Gastroesophageal sphincter (tissue), 4 donors: ENCODE data around the gene ITGA8. TPM values are rescaled to one million over a fixed set of nuclear protein-coding genes. Genes with fewer than 3 reads are reported as not detected.

Experiments used
- ATAC-seq: fragments of 150-250 bp; one replicate; pipeline ENCODE4 v1.9.1; 2016; ENCODE audit warnings: mild to moderate bottlenecking, moderate library complexity
- H3K27ac ChIP-seq, 4 donors: fragments of 200-600 bp; sonication (generic) in 3 of 4; 1 replicate in 3 of 4; 2 replicates in 1 of 4; pipeline ENCODE4 v1.5.1; 2016 to 2019
- H3K27me3 ChIP-seq: fragments of 200-600 bp; sonication (generic); one replicate; pipeline ENCODE4 v1.5.1; 2019
- H3K36me3 ChIP-seq, 2 donors: fragments of 200-600 bp; sonication (generic); one replicate each; pipeline ENCODE4 v1.5.1; 2019; ENCODE audit warnings: control low read depth in 1 of 2
- H3K4me1 ChIP-seq, 3 donors: fragments of 200-600 bp; sonication (generic); 1 replicate in 2 of 3; 2 replicates in 1 of 3; pipeline ENCODE4 v1.5.1; 2016 to 2019; ENCODE audit warnings: control low read depth in 2 of 3
- H3K4me3 ChIP-seq, 2 donors: fragments of 200-600 bp; sonication (generic); one replicate each; pipeline ENCODE4 v1.5.1; 2019; ENCODE audit warnings: mild to moderate bottlenecking in 1 of 2, moderate library complexity in 1 of 2
- H3K9me3 ChIP-seq, 3 donors: fragments of 200-600 bp; sonication (generic); one replicate each; pipeline ENCODE4 v1.5.1; 2017 to 2019; ENCODE audit warnings: control low read depth in 2 of 3
- CTCF ChIP-seq, 4 experiments: fragments of 200-600 bp in 2 of 4; fragments of 450-650 bp in 2 of 4; sonication (generic) in 1 of 4; IDR thresholded peaks; one replicate each; pipeline ENCODE4 v1.5.1; 2017 to 2019; ENCODE audit warnings: antibody characterized with exemption in 4 of 4, mild to moderate bottlenecking in 2 of 4, moderate library complexity in 2 of 4
- EP300 ChIP-seq: sonication (generic); formaldehyde crosslinking; IDR thresholded peaks from one replicate; pipeline ENCODE4 v1.6.1; 2017; ENCODE audit warnings: antibody characterized with exemption, mild to moderate bottlenecking
- POLR2A ChIP-seq, 2 donors: fragments of 450-650 bp; IDR thresholded peaks; one replicate each; pipeline ENCODE4 v1.6.1; 2017; ENCODE audit warnings: antibody characterized with exemption in 2 of 2, mild to moderate bottlenecking in 2 of 2, moderate library complexity in 1 of 2
- POLR2AphosphoS5 ChIP-seq: sonication (generic); formaldehyde crosslinking; IDR thresholded peaks from one replicate; pipeline ENCODE4 v1.6.1; 2017; ENCODE audit warnings: antibody characterized with exemption
- WGBS, 2 donors: methylation state at CpG; one replicate each; pipeline ENCODE4 v1.1.5; 2018; ENCODE audit warnings: low coverage in 1 of 2; 5-methylcytosine and 5-hydroxymethylcytosine counted together
- total RNA-seq, 4 donors: library from RNA; depleted of rRNA; stranded (reverse); fragments of >200 nt; gene quantifications; one replicate each; pipeline ENCODE4 v1.1.0, GENCODE V29; 2016

ITGA8 gene
- total RNA-seq, 4 donors from 2014 or later = 37.6 to 667 (median 310) TPM

- Histone ChIP-seq H3K36me3 (no peaks in the 10 kb centered on the region), H3K27me3 (peaks cover 10% of the 10 kb centered on the region), H3K4me3 (peak overlapping the region; percentile 59 to 80), H3K9me3 (no peaks in the 10 kb centered on the region), H3K27ac (peak overlapping the region; percentile 40 to 88 (median 70)), H3K4me1 (peaks cover 0 to 60% (median 5%) of the 10 kb centered on the region in 3 donors)
- WGBS, 2 donors = no CpG with 5 or more reads among the region's 67 CpGs
- TF ChIP-seq POLR2A (IDR thresholded peaks at IDR 0.05) (no peak), POLR2AphosphoS5 (peak; percentile 11)
- peak; percentile 45 for ATAC-seq
Measured at GRCh38 chr10:15719049-15719898, 448 bp downstream of the ITGA8 start.

- WGBS, 2 donors = 0% methylated on average over 7 of the region's 17 CpGs; no CpG with 5 or more reads in 1 of the 2 donors
- H3K4me3 ChIP-seq = peak overlapping the region; percentile 59 to 80
- no peak for TF ChIP-seq POLR2A (IDR thresholded peaks at IDR 0.05)
- TF ChIP-seq CTCF (IDR thresholded peaks at IDR 0.05) = no peak
- TF ChIP-seq POLR2AphosphoS5 = no peak
- TF ChIP-seq EP300 = no peak
- H3K36me3 ChIP-seq = no peaks in the 10 kb centered on the region
- peak overlapping the region in 3 of 4 donors; percentile 10 to 88 (median 22) for H3K27ac ChIP-seq
- peaks cover 0 to 54% (median 3%) of the 10 kb centered on the region in 3 donors for H3K4me1 ChIP-seq
- ATAC-seq = no peak
- H3K27me3 ChIP-seq = peaks cover 10% of the 10 kb centered on the region
- no peaks in the 10 kb centered on the region for H3K9me3 ChIP-seq
Measured at GRCh38 chr10:15718694-15719048, 1.1 kb downstream of the ITGA8 start.

GRCh38 chr10:15715619-15716227 lies 4.0 kb downstream of the ITGA8 start:
- H3K36me3 ChIP-seq = no peaks in the 10 kb centered on the region
- no peaks in the 10 kb centered on the region for H3K9me3 ChIP-seq
- H3K4me1 ChIP-seq = peaks cover 0 to 42% (median 3%) of the 10 kb centered on the region in 3 donors
- peak overlapping the region in 1 of 2 donors; percentile 80 for H3K4me3 ChIP-seq
- H3K27me3 ChIP-seq = peaks cover 10% of the 10 kb centered on the region
- no peak for TF ChIP-seq POLR2A (IDR thresholded peaks at IDR 0.05)
- TF ChIP-seq EP300 = no peak
- TF ChIP-seq CTCF (IDR thresholded peaks at IDR 0.05) = peak; percentile 22 to 56 (median 50)
- no peak for TF ChIP-seq POLR2AphosphoS5
- WGBS, 2 donors = 46 to 56% methylated on average over 5 of the region's 5 CpGs
- no peak overlapping the region for H3K27ac ChIP-seq
- no peak for ATAC-seq

GRCh38 chr10:15714847-15715246 lies 4.9 kb downstream of the ITGA8 start:
- Histone ChIP-seq H3K4me3 (peak overlapping the region in 1 of 2 donors; percentile 80), H3K36me3 (no peaks in the 10 kb centered on the region), H3K9me3 (no peaks in the 10 kb centered on the region), H3K4me1 (peaks cover 0 to 34% (median 3%) of the 10 kb centered on the region in 3 donors), H3K27ac (no peak overlapping the region), H3K27me3 (peaks cover 9% of the 10 kb centered on the region)
- no peak for ATAC-seq
- TF ChIP-seq POLR2AphosphoS5 (no peak), EP300 (no peak), POLR2A (IDR thresholded peaks at IDR 0.05) (no peak), CTCF (IDR thresholded peaks at IDR 0.05) (no peak)
- 87 to 100% methylated on average over 5 of the region's 5 CpGs for WGBS, 2 donors

- no peaks in the 10 kb centered on the region for H3K9me3 ChIP-seq
- H3K27ac ChIP-seq = no peak overlapping the region
- no peak for ATAC-seq
- H3K27me3 ChIP-seq = no peaks in the 10 kb centered on the region
- TF ChIP-seq POLR2A (IDR thresholded peaks at IDR 0.05) = no peak
- no peak for TF ChIP-seq EP300
- no peak for TF ChIP-seq POLR2AphosphoS5
- no peak for TF ChIP-seq CTCF (IDR thresholded peaks at IDR 0.05)
- peaks cover 0 to 23% (median 0%) of the 10 kb centered on the region in 3 donors for H3K4me1 ChIP-seq
- no peak overlapping the region for H3K4me3 ChIP-seq
- 65 to 67% methylated on average over 2 of the region's 2 CpGs for WGBS, 2 donors
- no peaks in the 10 kb centered on the region for H3K36me3 ChIP-seq
Measured at GRCh38 chr10:15712883-15713282, 6.8 kb downstream of the ITGA8 start.
